ENCODE results near the gene CDKN1C.

GRCh38 chr11:2897048-2897447 lies 11.5 kb upstream of the CDKN1C start:
- TF ChIP-seq, protein P1, sequence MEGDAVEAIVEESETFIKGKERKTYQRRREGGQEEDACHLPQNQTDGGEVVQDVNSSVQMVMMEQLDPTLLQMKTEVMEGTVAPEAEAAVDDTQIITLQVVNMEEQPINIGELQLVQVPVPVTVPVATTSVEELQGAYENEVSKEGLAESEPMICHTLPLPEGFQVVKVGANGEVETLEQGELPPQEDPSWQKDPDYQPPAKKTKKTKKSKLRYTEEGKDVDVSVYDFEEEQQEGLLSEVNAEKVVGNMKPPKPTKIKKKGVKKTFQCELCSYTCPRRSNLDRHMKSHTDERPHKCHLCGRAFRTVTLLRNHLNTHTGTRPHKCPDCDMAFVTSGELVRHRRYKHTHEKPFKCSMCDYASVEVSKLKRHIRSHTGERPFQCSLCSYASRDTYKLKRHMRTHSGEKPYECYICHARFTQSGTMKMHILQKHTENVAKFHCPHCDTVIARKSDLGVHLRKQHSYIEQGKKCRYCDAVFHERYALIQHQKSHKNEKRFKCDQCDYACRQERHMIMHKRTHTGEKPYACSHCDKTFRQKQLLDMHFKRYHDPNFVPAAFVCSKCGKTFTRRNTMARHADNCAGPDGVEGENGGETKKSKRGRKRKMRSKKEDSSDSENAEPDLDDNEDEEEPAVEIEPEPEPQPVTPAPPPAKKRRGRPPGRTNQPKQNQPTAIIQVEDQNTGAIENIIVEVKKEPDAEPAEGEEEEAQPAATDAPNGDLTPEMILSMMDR (IDR thresholded peaks at IDR 0.05) = no peak
- TF ChIP-seq POLR2A (IDR thresholded peaks at IDR 0.05) = no peak
- no peak for TF ChIP-seq EP300 (IDR thresholded peaks at IDR 0.05)
